Endothelial cell of umbilical vein (primary cell): ENCODE measurements around the gene JAKMIP1. TPM values are rescaled to one million over a fixed set of nuclear protein-coding genes. Genes with fewer than 3 reads are reported as not detected.

Experiments
- BruUV-seq: library from RNA; stranded (reverse); fragments of 400-500 nt; replicated peaks from 2 replicates; lab custom pipeline; 2021; lab: Mats Ljungman, UMichigan
- CTCF ChIA-PET: fragments of 300-600, 350-600 bp; sonication (Branson Sonifier 250); formaldehyde crosslinking; loops from one replicate; lab custom pipeline; 2021; ENCODE audit warnings: antibody characterized with exemption, inconsistent platforms; lab: Charles Lee
- POLR2A ChIA-PET: fragments of 300-600, 350-600 bp; sonication (Branson Sonifier 250); formaldehyde crosslinking; loops from one replicate; lab custom pipeline; 2021; ENCODE audit warnings: antibody characterized with exemption, inconsistent platforms; lab: Charles Lee
- DNase-seq: peaks from one replicate; pipeline ENCODE4 v3.0.0-alpha.2; 2011; ENCODE audit warnings: low read depth, low spot score
- FAIRE-seq: peaks from 2 replicates; lab custom pipeline; 2011; peaks lifted over from hg19 to GRCh38; lab: Jason Lieb, UNC
- H2AFZ ChIP-seq: 2 replicates; pipeline ENCODE4 v1.6.0; 2012; ENCODE audit warnings: low read depth, low read length, control low read depth, inconsistent platforms
- H3K27ac ChIP-seq: 2 replicates; pipeline ENCODE4 v1.5.1; 2011; ENCODE audit warnings: low read depth, mild to moderate bottlenecking, control low read depth, low read length, moderate library complexity; ENCODE audit not compliant: insufficient read depth
- H3K27me3 ChIP-seq, 2 experiments: 2 replicates each; pipeline versions ENCODE4 v1.6.0 to v1.6.1; 2011; ENCODE audit warnings: low read length in 2 of 2, mixed read lengths in 1 of 2; ENCODE audit not compliant: control insufficient read depth in 2 of 2, insufficient read depth in 2 of 2
- H3K36me3 ChIP-seq, 2 experiments: 2 replicates in 1 of 2; 3 replicates in 1 of 2; pipeline ENCODE4 v1.5.1; 2011; ENCODE audit warnings: low read length in 2 of 2, mild to moderate bottlenecking in 1 of 2, moderate library complexity in 1 of 2; ENCODE audit not compliant: control insufficient read depth in 2 of 2, insufficient read depth in 2 of 2; ENCODE audit errors: extremely low read depth in 1 of 2
- H3K4me1 ChIP-seq: 3 replicates; pipeline ENCODE4 v1.5.1; 2011; ENCODE audit warnings: mild to moderate bottlenecking, low read length; ENCODE audit not compliant: control insufficient read depth, insufficient read depth; ENCODE audit errors: extremely low read depth
- H3K4me2 ChIP-seq: 2 replicates; pipeline ENCODE4 v1.6.1; 2011; ENCODE audit warnings: low read length, control low read depth, mixed read lengths; ENCODE audit not compliant: insufficient read depth
- H3K4me3 ChIP-seq, 3 experiments: fragments of 200-600 bp in 1 of 3; sonication (generic), shearing (Covaris generic) in 1 of 3; replicated peaks in 1 of 3; 2 replicates each; pipeline ENCODE4 v1.5.1; 2011 to 2016; ENCODE audit warnings: control low read depth in 3 of 3, low read length in 3 of 3, mild to moderate bottlenecking in 2 of 3, inconsistent platforms in 1 of 3, low read depth in 1 of 3, moderate library complexity in 1 of 3; ENCODE audit not compliant: insufficient read depth in 1 of 3
- H3K79me2 ChIP-seq: 2 replicates; pipeline ENCODE4 v1.6.0; 2012; ENCODE audit warnings: low read length, inconsistent platforms; ENCODE audit not compliant: control insufficient read depth, insufficient read depth
- H3K9ac ChIP-seq: replicated peaks from 2 replicates; pipeline ENCODE3; 2011; ENCODE audit warnings: low read length, control low read depth; ENCODE audit not compliant: insufficient read depth; ENCODE audit errors: extremely low read depth
- H3K9me1 ChIP-seq: replicated peaks from 3 replicates; pipeline ENCODE4 v1.6.0; 2011; ENCODE audit warnings: mild to moderate bottlenecking, low read length; ENCODE audit not compliant: control insufficient read depth, insufficient read depth; ENCODE audit errors: extremely low read depth
- H3K9me3 ChIP-seq: replicated peaks from 2 replicates; pipeline ENCODE4 v1.5.1; 2012; ENCODE audit warnings: low read length, inconsistent platforms; ENCODE audit not compliant: control insufficient read depth, insufficient read depth
- H4K20me1 ChIP-seq: replicated peaks from 2 replicates; pipeline ENCODE3; 2011; ENCODE audit warnings: mild to moderate bottlenecking, low read length; ENCODE audit not compliant: control insufficient read depth, insufficient read depth; ENCODE audit errors: extremely low read depth
- CTCF ChIP-seq, 2 donors: IDR thresholded peaks; 1 replicate in 1 of 2; 2 replicates in 1 of 2; pipeline ENCODE4 v1.5.1; 2011; ENCODE audit warnings: low read length in 2 of 2, mild to moderate bottlenecking in 2 of 2, moderate library complexity in 2 of 2, control low read depth in 1 of 2, inconsistent platforms in 1 of 2, low read depth in 1 of 2; ENCODE audit not compliant: insufficient read depth in 1 of 2; ENCODE audit errors: extremely low read depth in 1 of 2
- EZH2 ChIP-seq: IDR thresholded peaks from 2 replicates; pipeline ENCODE4 v1.6.1; 2012; ENCODE audit warnings: borderline replicate concordance, low read depth, mild to moderate bottlenecking, moderate library complexity, low read length, inconsistent platforms; ENCODE audit not compliant: severe bottlenecking
- FOS ChIP-seq: IDR thresholded peaks from 2 replicates; pipeline ENCODE4 v1.6.1; 2011; ENCODE audit warnings: mild to moderate bottlenecking, low read length, moderate library complexity, borderline replicate concordance; ENCODE audit not compliant: insufficient read depth
- GATA2 ChIP-seq: IDR thresholded peaks from 2 replicates; pipeline ENCODE4 v1.7.0; 2011; ENCODE audit warnings: low read depth, mild to moderate bottlenecking, moderate library complexity, mixed read lengths, low read length; ENCODE audit not compliant: insufficient read length, insufficient read depth
- JUN ChIP-seq: IDR thresholded peaks from 2 replicates; pipeline ENCODE4 v1.6.1; 2011; ENCODE audit warnings: borderline replicate concordance, low read depth; ENCODE audit not compliant: insufficient read length, insufficient read depth
- MAX ChIP-seq: IDR thresholded peaks from 2 replicates; pipeline ENCODE4 v1.6.1; 2011; ENCODE audit not compliant: insufficient read depth, insufficient read length
- MYC ChIP-seq: IDR thresholded peaks from one replicate; pipeline ENCODE4 v1.6.1; 2011; ENCODE audit warnings: mild to moderate bottlenecking, low read depth, low read length
- POLR2A ChIP-seq: IDR thresholded peaks from 2 replicates; pipeline ENCODE4 v1.6.1; 2012; ENCODE audit warnings: low read depth, mild to moderate bottlenecking, control low read depth, low read length
- POLR2AphosphoS5 ChIP-seq: IDR thresholded peaks from 2 replicates; pipeline ENCODE4 v1.6.1; 2012; ENCODE audit warnings: low read depth, mild to moderate bottlenecking, control low read depth, low read length, moderate library complexity; ENCODE audit not compliant: insufficient read depth
- dilution Hi-C: fragments of 300-500 bp; cut with MboI; formaldehyde crosslinking; loops from one replicate; pipeline ENCODE4 v1.15.0; 2019; ENCODE audit warnings: low sequenced_read_pairs; ENCODE audit not compliant: extremely low pct_ligation_motif_present
- intact Hi-C: fragments of 100-400 bp; cut with micrococcal nuclease; formaldehyde crosslinking; loops from one replicate; pipeline ENCODE4 v1.10.0; 2022
- polyA plus RNA-seq, 4 experiments: library from polyadenylated mRNA; depleted of rRNA in 3 of 4; stranded (reverse) in 3 of 4; unstranded in 1 of 4; fragments of >200 nt; gene quantifications; 2 replicates each; pipeline versions ENCODE4 v1.2.1 to v1.2.3, GENCODE V29; 2011 to 2012; ENCODE audit warnings: missing spikeins in 1 of 4
- total RNA-seq: library from RNA; stranded (reverse); gene quantifications from 2 replicates; pipeline ENCODE4 v1.2.3, GENCODE V29; 2021

JAKMIP1 gene
- total and polyA plus RNA-seq, 2 donors (not counting 3 experiments of a cell fraction or from before 2014, with no cell fraction given): not detected

- dilution Hi-C loops: no loop called here
- no peaks in the 10 kb centered on the region for H3K9me1 ChIP-seq
- no peaks in the 10 kb centered on the region for H3K27me3 ChIP-seq
- TF ChIP-seq JUN (no peak), MAX (no peak), POLR2AphosphoS5 (no peak), POLR2A (no peak), CTCF (IDR thresholded peaks at IDR 0.05; ENCODE audit: extremely low read depth in 1 of 2, insufficient read depth in 1 of 2, low read depth in 1 of 2, low read length in 2 of 2) (no peak), EZH2 (no peak), GATA2 (no peak), FOS (no peak), MYC (no peak)
- H3K36me3 ChIP-seq: no peaks in the 10 kb centered on the region
- no peak for FAIRE-seq
- no peaks in the 10 kb centered on the region for H3K4me1 ChIP-seq
- ChIA-PET POLR2A (no interaction called here), CTCF (no interaction called here)
- no peak overlapping the region for H3K27ac ChIP-seq
- DNase-seq: no peak
- no peak overlapping the region for H2AFZ ChIP-seq
- no peak overlapping the region for H3K9ac ChIP-seq
- BruUV-seq: no TSS peak
- no peak overlapping the region for H3K4me3 ChIP-seq
- H3K79me2 ChIP-seq: no peaks in the 10 kb centered on the region
- intact Hi-C loops: no loop called here
- no peak overlapping the region for H3K4me2 ChIP-seq
- no peaks in the 10 kb centered on the region for H4K20me1 ChIP-seq
- no peaks in the 10 kb centered on the region for H3K9me3 ChIP-seq
These were observed 157.2 kb downstream of the JAKMIP1 start for GRCh38 chr4:6043188-6043587.
